ENCODE results near the gene RIT2.

DNA sequence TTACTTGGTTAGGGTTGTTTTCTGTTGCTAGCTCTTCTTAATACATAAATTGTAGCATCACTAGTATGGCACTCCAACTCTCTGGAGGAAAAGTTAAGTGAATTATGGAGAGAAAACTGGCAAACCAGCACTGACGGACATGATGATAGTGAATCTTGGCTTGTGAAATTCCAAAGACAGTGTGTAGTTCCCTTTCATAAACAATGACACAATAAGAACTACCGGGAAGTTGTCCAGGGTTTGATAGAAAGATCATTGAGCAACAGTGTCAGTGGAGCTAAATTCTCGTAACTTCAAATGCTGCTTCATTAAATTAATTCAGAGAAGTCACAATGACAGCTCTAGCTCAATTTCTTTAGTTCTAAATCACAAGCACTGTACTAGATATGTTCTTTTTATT, 66.5 kb downstream of the RIT2 start:
- TF ChIP-seq EP300 (IDR thresholded peaks at IDR 0.05) (no peak), POLR2A (IDR thresholded peaks at IDR 0.05) (no peak)
- TF ChIP-seq, protein P1, sequence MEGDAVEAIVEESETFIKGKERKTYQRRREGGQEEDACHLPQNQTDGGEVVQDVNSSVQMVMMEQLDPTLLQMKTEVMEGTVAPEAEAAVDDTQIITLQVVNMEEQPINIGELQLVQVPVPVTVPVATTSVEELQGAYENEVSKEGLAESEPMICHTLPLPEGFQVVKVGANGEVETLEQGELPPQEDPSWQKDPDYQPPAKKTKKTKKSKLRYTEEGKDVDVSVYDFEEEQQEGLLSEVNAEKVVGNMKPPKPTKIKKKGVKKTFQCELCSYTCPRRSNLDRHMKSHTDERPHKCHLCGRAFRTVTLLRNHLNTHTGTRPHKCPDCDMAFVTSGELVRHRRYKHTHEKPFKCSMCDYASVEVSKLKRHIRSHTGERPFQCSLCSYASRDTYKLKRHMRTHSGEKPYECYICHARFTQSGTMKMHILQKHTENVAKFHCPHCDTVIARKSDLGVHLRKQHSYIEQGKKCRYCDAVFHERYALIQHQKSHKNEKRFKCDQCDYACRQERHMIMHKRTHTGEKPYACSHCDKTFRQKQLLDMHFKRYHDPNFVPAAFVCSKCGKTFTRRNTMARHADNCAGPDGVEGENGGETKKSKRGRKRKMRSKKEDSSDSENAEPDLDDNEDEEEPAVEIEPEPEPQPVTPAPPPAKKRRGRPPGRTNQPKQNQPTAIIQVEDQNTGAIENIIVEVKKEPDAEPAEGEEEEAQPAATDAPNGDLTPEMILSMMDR (IDR thresholded peaks at IDR 0.05), result no peak
